Mucosa of descending colon (tissue), 3 donors: Measurements from ENCODE around the gene SLC7A6OS. TPM values are rescaled to one million over a fixed set of nuclear protein-coding genes. Genes with fewer than 3 reads are reported as not detected.
A peak's percentile ranks its signal among the peaks of the same experiment; 100 is the strongest.

Source experiments
- ATAC-seq: fragments of 200-7000 bp; cut with Tn5 transposase; one replicate; pipeline ENCODE4 v1.9.1; 2020; ENCODE audit warnings: mild to moderate bottlenecking, moderate library complexity
- DNase-seq, 3 donors: peaks; one replicate each; pipeline ENCODE4 v3.0.0-alpha.2; 2020
- H3K36me3 ChIP-seq: fragments of 200-600 bp; one replicate; pipeline ENCODE4 v1.8.0; 2021; ENCODE audit warnings: low read depth, mild to moderate bottlenecking
- H3K4me1 ChIP-seq: fragments of 200-600 bp; one replicate; pipeline ENCODE4 v1.8.0; 2021; ENCODE audit warnings: low read depth, mild to moderate bottlenecking
- H3K4me3 ChIP-seq: fragments of 200-600 bp; one replicate; pipeline ENCODE4 v1.8.0; 2021; ENCODE audit warnings: mild to moderate bottlenecking
- H3K9me3 ChIP-seq: fragments of 200-600 bp; one replicate; pipeline ENCODE4 v1.8.0; 2021; ENCODE audit warnings: mild to moderate bottlenecking
- intact Hi-C, 2 donors: fragments of 100-400 bp; cut with DNase I in 1 of 2; cut with micrococcal nuclease in 1 of 2; formaldehyde crosslinking; loops; one replicate each; pipeline versions ENCODE4 v1.11.0 to v1.11.1; 2022; cut with DNase I, micrococcal nuclease
- total RNA-seq, 3 donors: library from RNA; stranded (reverse); fragmentation: NEBNext Ultra II Directional in 2 of 3; extraction: Animal tissue kit (Norgen Biotek cat#: 25700) in 2 of 3; gene quantifications; one replicate each; pipeline versions ENCODE4 v1.2.1 to v1.2.4, GENCODE V29; 2021 to 2023
- TF ChIP-seq, protein P1 (sequence below): fragments of 200-600 bp; IDR thresholded peaks from one replicate; pipeline ENCODE4 v1.8.0; 2022; ENCODE audit warnings: antibody characterized with exemption, mild to moderate bottlenecking
- donor health status: DM: no; HTN: no; CAD: no; lungs with moderate emphysema.
- donor health status: DM: no; HTN: no; CAD: no.
- donor health status: DM: no; HTN: yes; CAD: no.

The SLC7A6OS gene
- total RNA-seq, 3 donors from 2014 or later, result 16.2 to 22.0 (median 18.4) TPM

DNA sequence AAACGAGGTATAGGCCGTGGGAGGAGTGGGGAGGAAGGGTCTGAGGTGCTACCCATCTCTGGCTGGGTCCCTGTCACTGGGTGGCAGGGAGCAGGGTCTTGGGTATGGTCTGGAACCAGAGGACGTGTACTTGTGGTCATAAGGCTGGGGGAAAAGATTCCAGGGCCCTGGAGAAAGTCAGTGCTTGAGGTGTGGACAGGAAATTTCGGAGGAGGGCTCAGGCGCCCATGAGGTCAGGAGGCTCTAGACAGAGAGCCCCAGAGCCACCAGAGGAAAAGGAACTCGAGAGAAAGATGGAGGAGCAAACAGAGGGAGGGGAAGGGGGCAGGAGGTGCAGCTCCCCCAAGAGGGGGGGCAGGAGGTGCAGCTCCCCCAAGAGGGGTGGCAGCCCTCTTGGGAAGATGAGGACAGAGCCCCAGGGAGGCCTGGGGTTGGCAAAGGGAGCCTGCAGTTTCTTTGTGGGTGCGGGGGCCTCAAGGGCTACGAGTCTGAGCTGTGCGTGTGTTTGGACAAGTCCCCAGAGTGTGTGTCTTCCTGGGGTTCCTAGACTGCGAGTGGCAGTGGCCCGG, 47.1 kb downstream of the SLC7A6OS start:
- H3K4me1 ChIP-seq, result peaks cover 29% of the 10 kb centered on the region
- peak overlapping the region; percentile 64 for H3K4me3 ChIP-seq
- ATAC-seq (no peak), DNase-seq (no peak)
- H3K36me3 ChIP-seq, result no peaks in the 10 kb centered on the region
- intact Hi-C loops, result loop anchor here in 1 of 2 donors (5.0 kb wide), 1 partner anchor 64 kb away; no protein-coding TSS in a partner anchor
- no peaks in the 10 kb centered on the region for H3K9me3 ChIP-seq
- TF ChIP-seq, protein P1, sequence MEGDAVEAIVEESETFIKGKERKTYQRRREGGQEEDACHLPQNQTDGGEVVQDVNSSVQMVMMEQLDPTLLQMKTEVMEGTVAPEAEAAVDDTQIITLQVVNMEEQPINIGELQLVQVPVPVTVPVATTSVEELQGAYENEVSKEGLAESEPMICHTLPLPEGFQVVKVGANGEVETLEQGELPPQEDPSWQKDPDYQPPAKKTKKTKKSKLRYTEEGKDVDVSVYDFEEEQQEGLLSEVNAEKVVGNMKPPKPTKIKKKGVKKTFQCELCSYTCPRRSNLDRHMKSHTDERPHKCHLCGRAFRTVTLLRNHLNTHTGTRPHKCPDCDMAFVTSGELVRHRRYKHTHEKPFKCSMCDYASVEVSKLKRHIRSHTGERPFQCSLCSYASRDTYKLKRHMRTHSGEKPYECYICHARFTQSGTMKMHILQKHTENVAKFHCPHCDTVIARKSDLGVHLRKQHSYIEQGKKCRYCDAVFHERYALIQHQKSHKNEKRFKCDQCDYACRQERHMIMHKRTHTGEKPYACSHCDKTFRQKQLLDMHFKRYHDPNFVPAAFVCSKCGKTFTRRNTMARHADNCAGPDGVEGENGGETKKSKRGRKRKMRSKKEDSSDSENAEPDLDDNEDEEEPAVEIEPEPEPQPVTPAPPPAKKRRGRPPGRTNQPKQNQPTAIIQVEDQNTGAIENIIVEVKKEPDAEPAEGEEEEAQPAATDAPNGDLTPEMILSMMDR, result no peak

DNA sequence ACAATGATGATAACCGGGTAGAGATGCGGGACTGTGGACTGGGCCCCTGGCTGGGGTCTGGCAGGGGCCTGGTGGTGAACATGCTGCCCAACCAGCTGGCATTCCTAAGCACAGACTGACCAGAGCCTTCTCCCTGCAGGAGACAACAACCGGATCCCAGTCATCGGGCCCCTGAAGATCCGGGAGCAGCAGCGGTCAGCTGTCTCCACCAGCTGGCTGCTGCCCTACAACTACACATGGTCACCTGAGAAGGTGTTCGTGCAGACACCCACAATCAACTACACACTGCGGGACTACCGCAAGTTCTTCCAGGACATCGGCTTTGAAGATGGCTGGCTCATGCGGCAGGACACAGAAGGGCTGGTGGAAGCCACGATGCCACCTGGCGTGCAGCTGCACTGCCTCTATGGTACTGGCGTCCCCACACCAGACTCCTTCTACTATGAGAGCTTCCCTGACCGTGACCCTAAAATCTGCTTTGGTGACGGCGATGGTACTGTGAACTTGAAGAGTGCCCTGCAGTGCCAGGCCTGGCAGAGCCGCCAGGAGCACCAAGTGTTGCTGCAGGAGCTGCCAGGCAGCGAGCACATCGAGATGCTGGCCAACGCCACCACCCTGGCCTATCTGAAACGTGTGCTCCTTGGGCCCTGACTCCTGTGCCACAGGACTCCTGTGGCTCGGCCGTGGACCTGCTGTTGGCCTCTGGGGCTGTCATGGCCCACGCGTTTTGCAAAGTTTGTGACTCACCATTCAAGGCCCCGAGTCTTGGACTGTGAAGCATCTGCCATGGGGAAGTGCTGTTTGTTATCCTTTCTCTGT, 51.5 kb downstream of the SLC7A6OS start:
- Histone ChIP-seq H3K36me3 (no peaks in the 10 kb centered on the region), H3K4me1 (peaks cover 21% of the 10 kb centered on the region), H3K9me3 (no peaks in the 10 kb centered on the region), H3K4me3 (no peak overlapping the region)
- intact Hi-C loops, result no loop called here
- TF ChIP-seq, protein P1, result no peak
- no peak for DNase-seq
- no peak for ATAC-seq

DNA sequence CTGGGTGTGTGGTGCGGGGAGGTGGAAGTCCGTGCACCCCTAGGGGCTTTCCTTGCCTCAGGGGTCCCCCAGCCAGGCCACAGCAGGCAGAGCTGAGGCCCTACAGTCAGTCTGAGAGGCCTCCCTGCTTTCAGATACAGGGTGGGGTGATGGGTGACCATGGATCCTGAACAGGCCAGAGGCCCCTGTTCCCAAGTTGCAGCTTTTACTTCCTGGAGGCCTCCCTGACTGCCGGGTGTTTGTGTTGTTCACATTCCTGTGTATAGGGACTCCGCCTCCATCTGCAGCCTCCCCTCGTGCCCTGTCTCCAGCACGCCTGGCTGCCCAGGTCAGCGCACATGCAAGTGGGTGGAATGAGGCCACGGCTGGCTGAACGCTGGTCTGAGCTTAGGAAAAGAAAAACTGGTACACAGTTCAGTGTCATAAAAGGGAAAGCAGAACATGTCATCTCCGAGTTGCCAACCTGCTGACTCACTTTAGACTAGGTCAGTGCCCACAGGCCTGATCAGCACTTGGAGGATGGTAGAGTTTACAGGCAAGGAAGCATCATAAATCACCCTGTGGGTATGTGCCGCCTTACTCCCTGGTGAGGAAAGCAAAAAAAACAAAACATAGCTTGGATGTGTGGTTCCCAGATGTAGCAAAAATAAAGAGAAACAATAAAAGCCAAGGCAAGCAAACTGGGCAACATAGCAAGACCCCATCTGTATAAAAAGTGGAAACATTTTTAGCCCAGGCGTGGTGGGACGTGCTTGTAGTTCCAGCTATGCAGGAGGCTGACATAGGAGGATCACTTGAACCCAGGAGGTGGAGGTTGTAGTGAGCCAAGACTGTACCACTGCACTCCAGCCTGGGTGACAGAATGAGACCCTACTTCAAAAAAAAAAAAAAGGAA, 52.6 kb downstream of the SLC7A6OS start:
- ATAC-seq (peak; percentile 81), DNase-seq (peak; percentile 51 to 75 (median 71))
- TF ChIP-seq, protein P1, result no peak

DNA sequence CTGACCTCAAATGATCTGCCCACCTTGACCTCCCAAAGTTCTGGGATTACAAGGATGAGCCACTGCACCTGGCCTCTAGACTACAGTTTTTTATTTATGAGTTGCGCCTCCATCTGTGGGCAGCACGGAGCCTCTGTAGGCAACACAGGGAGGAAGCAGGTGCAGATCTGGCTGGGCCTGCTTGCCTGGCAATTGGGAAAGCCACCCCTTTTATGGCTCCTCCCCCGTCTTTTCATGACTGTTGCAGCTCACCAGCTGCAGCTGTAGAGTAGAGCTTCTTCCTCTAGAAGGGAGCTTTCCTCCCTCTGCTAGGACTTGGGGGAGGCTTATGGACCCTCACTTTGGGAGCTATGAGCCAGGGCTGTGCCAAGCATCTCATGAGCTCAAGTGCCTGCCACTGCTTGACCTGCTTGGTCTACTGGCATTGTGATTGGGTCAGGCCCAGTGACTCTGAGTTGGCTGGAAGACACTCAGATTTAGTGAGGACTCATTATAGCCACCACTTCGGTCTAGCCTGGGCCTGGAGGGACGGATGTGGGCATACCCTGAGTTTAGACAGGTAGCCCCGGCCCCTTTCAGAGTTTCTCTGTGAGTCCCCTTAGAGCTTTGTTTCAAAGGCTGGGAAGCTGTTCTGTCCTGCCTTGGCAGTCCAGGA, 53.4 kb downstream of the SLC7A6OS start:
- no peak overlapping the region for H3K4me3 ChIP-seq
- ATAC-seq, result peak; percentile 72
- TF ChIP-seq, protein P1, result no peak
- intact Hi-C loops, result no loop called here
- H3K9me3 ChIP-seq, result no peaks in the 10 kb centered on the region
- peaks cover 16% of the 10 kb centered on the region for H3K4me1 ChIP-seq
- peak in 1 of 3 donors; percentile 55 for DNase-seq
- no peaks in the 10 kb centered on the region for H3K36me3 ChIP-seq

More for the DNA sequence above, 52.6 kb downstream of the SLC7A6OS start:
- no peaks in the 10 kb centered on the region for H3K9me3 ChIP-seq
- no peak overlapping the region for H3K4me3 ChIP-seq
- H3K4me1 ChIP-seq, result peaks cover 16% of the 10 kb centered on the region
- H3K36me3 ChIP-seq, result no peaks in the 10 kb centered on the region
- intact Hi-C loops, result no loop called here

DNA sequence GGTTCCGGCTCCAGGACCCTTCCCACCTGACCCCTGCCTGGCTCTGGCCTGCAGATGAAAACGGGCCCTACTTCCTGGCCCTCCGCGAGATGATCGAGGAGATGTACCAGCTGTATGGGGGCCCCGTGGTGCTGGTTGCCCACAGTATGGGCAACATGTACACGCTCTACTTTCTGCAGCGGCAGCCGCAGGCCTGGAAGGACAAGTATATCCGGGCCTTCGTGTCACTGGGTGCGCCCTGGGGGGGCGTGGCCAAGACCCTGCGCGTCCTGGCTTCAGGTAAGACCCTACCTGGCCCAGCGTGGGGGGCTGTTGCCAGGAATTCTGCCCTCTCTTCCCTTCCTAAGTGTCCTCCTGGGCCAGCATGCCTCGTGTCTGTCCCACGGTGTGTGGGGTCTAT, 55.0 kb downstream of the SLC7A6OS start:
- Histone ChIP-seq H3K4me1 (peaks cover 12% of the 10 kb centered on the region), H3K36me3 (no peaks in the 10 kb centered on the region), H3K9me3 (no peaks in the 10 kb centered on the region), H3K4me3 (no peak overlapping the region)
- ATAC-seq (no peak), DNase-seq (no peak)
- TF ChIP-seq, protein P1, result no peak
- intact Hi-C loops, result no loop called here
